GM10248 (cell line): ENCODE measurements around the gene ULK4.
"Not testable (repeated sequence)": the region's sequence is repeated elsewhere in the genome, so short reads cannot be mapped to it uniquely, and the experiment has no call there.

Source experiments
- CTCF ChIA-PET: fragments of 300-600 bp; sonication (Branson Sonifier 250); formaldehyde crosslinking; extraction: SDS; loops from one replicate; lab custom pipeline; 2021; ENCODE audit warnings: antibody characterized with exemption; lab: Yijun Ruan, JAX
- POLR2A ChIA-PET: fragments of 350-650 bp; sonication (Branson Sonifier 250); formaldehyde crosslinking; extraction: SDS; loops from one replicate; lab custom pipeline; 2020; ENCODE audit warnings: antibody characterized with exemption; lab: Yijun Ruan, JAX
- DNase-seq: peaks from one replicate; pipeline ENCODE4 v3.0.0; 2012; ENCODE audit errors: extremely low spot score
- CTCF ChIP-seq: IDR thresholded peaks from 2 replicates; pipeline ENCODE4 v1.5.1; 2012; ENCODE audit warnings: mild to moderate bottlenecking, low read depth; ENCODE audit errors: extremely low read depth, missing control alignments, control extremely low read depth

ULK4 gene

GRCh38 chr3:41863024-41863423 is 98.9 kb downstream of the ULK4 start:
- TF ChIP-seq CTCF: no peak
- CTCF ChIA-PET: interaction anchor here (1.1 kb wide), 1 partner anchor 17 kb away, joined by 3 read pairs; no protein-coding TSS in a partner anchor
- POLR2A ChIA-PET: no interaction called here
- DNase-seq: no peak

GRCh38 chr3:41860489-41860888 is 101.4 kb downstream of the ULK4 start:
- POLR2A ChIA-PET, DNase-seq, CTCF ChIA-PET: not testable (repeated sequence)

- POLR2A ChIA-PET: no interaction called here
- TF ChIP-seq CTCF: no peak
- CTCF ChIA-PET: interaction anchor here (2.2 kb wide), 1 partner anchor 20 kb away, joined by 8 read pairs; no protein-coding TSS in a partner anchor
- no peak for DNase-seq
These were observed 106.9 kb downstream of the ULK4 start for GRCh38 chr3:41854956-41855355.

- CTCF ChIA-PET: no interaction called here
- POLR2A ChIA-PET: no interaction called here
- no peak for DNase-seq
- no peak for TF ChIP-seq CTCF
These were observed 108.2 kb downstream of the ULK4 start for GRCh38 chr3:41853540-41854196.

- TF ChIP-seq CTCF: no peak
- ChIA-PET POLR2A (no interaction called here), CTCF (no interaction called here)
- DNase-seq: no peak
These were observed 112.9 kb downstream of the ULK4 start for GRCh38 chr3:41848753-41849574.

- no peak for TF ChIP-seq CTCF
- DNase-seq: no peak
- CTCF ChIA-PET: no interaction called here
- POLR2A ChIA-PET: no interaction called here
These were observed 114.2 kb downstream of the ULK4 start for GRCh38 chr3:41847679-41848078.

GRCh38 chr3:41846850-41847249 is 115.1 kb downstream of the ULK4 start:
- CTCF ChIA-PET: no interaction called here
- DNase-seq: no peak
- POLR2A ChIA-PET: no interaction called here
- TF ChIP-seq CTCF: no peak
